ENCODE measurements around the gene PIK3R5.

Gene PIK3R5

GRCh38 chr17:8832711-8833352 lies 132.7 kb downstream of the PIK3R5 start:
- DNase-seq (ENCODE audit: low read depth in 2 of 2): no peak

- no peak for DNase-seq (ENCODE audit: low read depth in 2 of 2)
Observed at GRCh38 chr17:8831234-8831849, 134.2 kb downstream of the PIK3R5 start.

- no peak for DNase-seq (ENCODE audit: low read depth in 2 of 2)
Observed at GRCh38 chr17:8830141-8830540, 135.4 kb downstream of the PIK3R5 start.

- DNase-seq (ENCODE audit: low read depth in 2 of 2): no peak
Observed at GRCh38 chr17:8829036-8829941, 136.2 kb downstream of the PIK3R5 start.
